ENCODE measurements around the gene REEP1.

GRCh38 chr2:86375623-86376022, 38.2 kb upstream of the REEP1 start:
- TF ChIP-seq, protein P1, sequence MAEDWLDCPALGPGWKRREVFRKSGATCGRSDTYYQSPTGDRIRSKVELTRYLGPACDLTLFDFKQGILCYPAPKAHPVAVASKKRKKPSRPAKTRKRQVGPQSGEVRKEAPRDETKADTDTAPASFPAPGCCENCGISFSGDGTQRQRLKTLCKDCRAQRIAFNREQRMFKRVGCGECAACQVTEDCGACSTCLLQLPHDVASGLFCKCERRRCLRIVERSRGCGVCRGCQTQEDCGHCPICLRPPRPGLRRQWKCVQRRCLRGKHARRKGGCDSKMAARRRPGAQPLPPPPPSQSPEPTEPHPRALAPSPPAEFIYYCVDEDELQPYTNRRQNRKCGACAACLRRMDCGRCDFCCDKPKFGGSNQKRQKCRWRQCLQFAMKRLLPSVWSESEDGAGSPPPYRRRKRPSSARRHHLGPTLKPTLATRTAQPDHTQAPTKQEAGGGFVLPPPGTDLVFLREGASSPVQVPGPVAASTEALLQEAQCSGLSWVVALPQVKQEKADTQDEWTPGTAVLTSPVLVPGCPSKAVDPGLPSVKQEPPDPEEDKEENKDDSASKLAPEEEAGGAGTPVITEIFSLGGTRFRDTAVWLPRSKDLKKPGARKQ (CRISPR knock-in tag; IDR thresholded peaks at IDR 0.05), result no peak
- TF ChIP-seq CTCF (IDR thresholded peaks at IDR 0.05 in 2 of 3, conservative IDR thresholded peaks at IDR 0.05 in 1 of 3; ENCODE audit: insufficient read depth in 2 of 3, low read depth in 1 of 3, low read length in 3 of 3), result no peak
- no peak for TF ChIP-seq ZNF717 (CRISPR knock-in tag; IDR thresholded peaks at IDR 0.05)
- TF ChIP-seq ZC3H4 (CRISPR knock-in tag; IDR thresholded peaks at IDR 0.05; ENCODE audit: borderline replicate concordance), result no peak
- no peak for TF ChIP-seq ZNF316 (IDR thresholded peaks at IDR 0.05)
- TF ChIP-seq HDAC1 (IDR thresholded peaks at IDR 0.05), result no peak
- no peak for TF ChIP-seq MEF2D (tag; conservative IDR thresholded peaks at IDR 0.05; ENCODE audit: low read depth)
- no peak for TF ChIP-seq SMC3 (conservative IDR thresholded peaks at IDR 0.05; ENCODE audit: insufficient read depth, low read depth, low read length)
- TF ChIP-seq SNRNP70 (optimal IDR thresholded peaks at IDR 0.05; ENCODE audit: low read depth, low read length), result no peak
- no peak for TF ChIP-seq GATA2 (CRISPR knock-in tag; IDR thresholded peaks at IDR 0.05)
- TF ChIP-seq HEY1 (CRISPR knock-in tag; IDR thresholded peaks at IDR 0.05; ENCODE audit: borderline replicate concordance), result no peak
- no peak for TF ChIP-seq YY1 (IDR thresholded peaks at IDR 0.05; ENCODE audit: borderline replicate concordance in 1 of 3, control insufficient read depth in 1 of 3, extremely low read depth in 1 of 3, insufficient read depth in 3 of 3, insufficient read length in 1 of 3, insufficient replicate concordance in 2 of 3, low read depth in 1 of 3, low read length in 2 of 3)
- TF ChIP-seq EP300 (IDR thresholded peaks at IDR 0.05; ENCODE audit: low read length), result no peak
- TF ChIP-seq ZBTB7A (IDR thresholded peaks at IDR 0.05; ENCODE audit: borderline replicate concordance, control insufficient read depth, low read depth, low read length), result no peak
